HG03060 (cell line): ENCODE data around the gene S100A1.
"Not testable (repeated sequence)": the region's sequence is repeated elsewhere in the genome, so short reads cannot be mapped to it uniquely, and the experiment has no call there.

Experiments
- ATAC-seq: cut with Tn5 transposase; IDR thresholded peaks from one replicate; pipeline ENCODE4 v1.9.1; 2021; ENCODE audit warnings: low read depth, moderate number of reproducible peaks; ENCODE audit not compliant: unreplicated experiment

Gene S100A1

DNA sequence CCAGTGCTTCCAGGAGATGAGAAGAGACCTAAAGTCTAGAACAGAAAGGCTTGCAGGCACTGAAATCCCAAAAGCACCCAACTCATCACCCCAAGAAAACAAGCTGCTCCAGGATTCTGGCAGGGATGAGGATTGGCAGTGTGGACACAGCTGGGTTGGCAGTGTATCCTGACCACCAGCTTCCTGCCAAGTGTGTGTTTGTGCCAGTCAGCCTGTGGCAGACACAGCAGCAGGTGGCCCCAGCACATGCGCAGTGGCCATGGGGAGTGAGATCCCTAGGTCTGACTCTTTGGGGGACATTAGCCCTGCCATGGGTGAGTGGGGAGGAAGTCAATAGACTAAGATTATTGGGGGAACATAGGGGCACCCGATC lies 21.6 kb downstream of the S100A1 start:
- ATAC-seq: no peak

- ATAC-seq: no peak
Observed at GRCh38 chr1:153651771-153652170, 23.5 kb downstream of the S100A1 start.

DNA sequence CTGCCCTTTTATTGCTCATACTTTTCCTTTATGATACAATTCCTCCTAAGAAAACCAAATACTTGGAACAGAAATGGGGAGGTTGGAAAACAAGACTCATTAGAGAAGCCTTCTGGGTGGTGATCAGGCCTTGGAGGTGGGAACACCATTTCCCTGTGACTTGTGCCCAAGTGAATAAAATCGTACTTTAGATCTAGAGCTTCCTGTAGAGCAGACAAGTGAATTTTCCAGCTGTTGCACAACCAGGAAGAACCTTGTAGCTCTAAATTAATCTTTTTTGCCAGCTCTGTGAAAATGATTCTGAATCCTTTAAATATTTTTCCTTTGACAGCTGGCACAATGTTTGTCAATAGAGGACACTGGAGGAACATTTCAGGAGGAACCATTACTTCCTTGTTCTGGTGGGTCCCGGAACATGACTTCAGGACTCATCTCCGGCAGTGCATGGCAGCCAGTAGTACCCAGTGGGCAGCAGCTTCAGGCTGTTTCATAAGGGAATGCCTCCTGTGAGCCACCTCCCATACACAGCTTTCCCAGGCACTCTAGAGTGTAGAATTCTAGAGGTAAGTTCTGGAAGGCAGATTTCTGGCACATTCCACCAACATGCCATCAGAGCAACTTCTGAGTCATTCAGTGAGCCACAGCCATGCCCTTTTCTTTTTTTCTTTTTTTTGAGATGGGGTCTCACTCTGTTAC lies 24.7 kb downstream of the S100A1 start:
- no peak for ATAC-seq

DNA sequence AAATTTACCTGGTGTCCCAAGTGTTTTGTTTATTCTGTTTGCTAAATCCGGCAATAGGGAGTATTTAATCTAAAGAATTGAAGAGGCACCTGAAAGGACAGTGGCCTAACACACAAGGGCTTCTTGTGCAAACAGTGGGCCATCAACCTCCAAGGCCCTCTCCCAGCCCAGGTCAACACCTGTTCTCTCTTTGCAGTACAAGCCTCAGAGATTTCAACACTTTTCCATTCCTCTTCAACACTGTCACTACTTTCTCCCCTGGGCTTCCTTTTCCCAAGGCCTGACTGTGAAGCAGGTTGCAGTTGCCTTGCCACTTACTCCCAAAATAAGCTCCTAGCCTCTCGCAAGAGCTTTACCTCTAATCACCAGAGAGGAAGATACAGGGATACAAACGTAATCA lies 27.1 kb downstream of the S100A1 start:
- no peak for ATAC-seq

GRCh38 chr1:153658400-153659174 lies 30.4 kb downstream of the S100A1 start, which contains the start of gene SNAPIN:
TSS of gene SNAPIN (plus strand) at chr1:153658703. CDS start at chr1:153658744, 41 bp downstream.
- peak; percentile 51 for ATAC-seq

DNA sequence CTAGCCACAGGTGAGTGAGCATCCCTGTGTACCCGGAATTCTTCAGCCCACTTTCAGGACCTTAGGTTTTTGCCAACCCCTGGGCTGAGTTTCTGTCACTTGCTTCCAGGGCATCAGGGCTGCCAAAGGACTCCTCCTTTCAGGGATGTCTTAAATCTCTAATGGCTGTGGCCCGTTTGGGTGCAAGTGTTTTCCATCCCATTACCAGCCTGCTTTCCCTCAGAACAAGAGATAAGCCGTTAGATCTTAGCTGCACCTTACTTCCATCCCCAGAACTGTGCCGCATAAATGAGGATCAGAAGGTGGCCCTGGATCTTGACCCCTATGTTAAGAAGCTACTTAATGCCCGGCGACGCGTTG lies 30.9 kb downstream of the S100A1 start:
- ATAC-seq: no peak

DNA sequence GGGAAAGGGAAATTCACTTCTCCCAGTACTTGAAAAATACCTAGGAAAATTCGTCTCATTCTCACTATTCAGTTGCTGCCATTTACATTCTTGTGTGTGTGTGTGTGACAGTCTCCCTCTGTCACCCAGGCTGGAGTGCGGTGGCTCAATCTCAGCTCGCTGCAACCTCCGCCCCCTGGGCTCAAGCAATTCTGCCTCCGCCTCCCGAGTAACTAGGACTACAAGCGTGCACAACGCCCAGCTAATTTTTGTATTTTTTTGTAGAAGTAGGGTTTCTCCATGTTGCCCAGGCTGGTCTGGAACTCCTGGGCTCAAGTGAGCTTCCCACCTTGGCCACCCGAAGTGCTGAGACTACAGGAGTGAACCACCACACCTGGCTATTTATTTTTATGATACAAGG lies 31.4 kb downstream of the S100A1 start:
- no peak for ATAC-seq

DNA sequence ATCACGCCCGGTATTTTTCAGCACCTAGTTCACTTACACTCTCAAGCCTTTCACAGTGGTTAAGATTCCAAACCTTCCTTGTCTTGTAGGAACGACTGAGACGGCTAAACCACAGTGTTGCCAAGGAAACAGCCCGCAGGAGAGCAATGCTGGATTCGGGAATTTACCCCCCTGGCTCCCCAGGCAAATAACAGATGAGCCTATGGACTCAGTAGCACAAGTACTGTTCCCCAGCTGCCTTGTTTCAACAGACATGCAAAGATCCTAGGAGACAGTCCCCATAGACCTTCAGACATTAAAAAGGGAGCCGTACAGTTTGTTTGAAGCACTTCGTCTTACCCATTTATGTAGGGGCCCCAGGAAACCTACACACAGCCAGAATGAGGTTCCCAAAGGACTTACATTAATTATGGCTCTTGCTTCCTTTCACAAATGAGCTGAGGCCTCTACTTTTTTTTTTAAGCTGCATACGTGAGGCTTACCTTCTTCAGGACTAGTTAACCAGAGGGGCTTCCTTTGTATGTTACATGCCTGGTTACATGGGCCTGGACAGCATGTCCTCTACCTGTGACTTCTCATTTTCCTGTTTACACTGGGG lies 33.0 kb downstream of the S100A1 start:
- ATAC-seq: no peak

DNA sequence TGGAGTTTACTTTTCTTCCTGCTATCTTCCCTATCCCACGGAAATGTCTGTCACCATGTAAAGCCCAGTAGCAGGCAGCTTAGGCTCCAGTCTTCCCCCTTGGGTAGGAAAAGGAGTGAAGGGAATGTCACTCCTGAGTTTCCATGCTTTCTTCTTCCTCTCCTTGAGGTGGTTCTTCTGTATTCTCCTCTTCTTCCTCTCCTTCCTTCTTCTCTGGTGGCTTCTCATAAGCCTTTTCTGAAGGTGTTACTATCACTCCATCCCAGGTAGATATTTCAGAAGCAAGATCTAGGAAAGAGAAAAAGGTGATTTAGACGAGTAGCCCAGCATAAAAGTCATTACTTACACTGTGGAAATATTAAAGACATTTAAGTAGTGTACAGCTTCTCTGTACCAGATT lies 34.0 kb downstream of the S100A1 start:
- ATAC-seq: no peak

GRCh38 chr1:153663211-153663610 lies 35.0 kb downstream of the S100A1 start:
- ATAC-seq: no peak

- ATAC-seq: no peak
Observed at GRCh38 chr1:153667439-153667838, 39.2 kb downstream of the S100A1 start.

DNA sequence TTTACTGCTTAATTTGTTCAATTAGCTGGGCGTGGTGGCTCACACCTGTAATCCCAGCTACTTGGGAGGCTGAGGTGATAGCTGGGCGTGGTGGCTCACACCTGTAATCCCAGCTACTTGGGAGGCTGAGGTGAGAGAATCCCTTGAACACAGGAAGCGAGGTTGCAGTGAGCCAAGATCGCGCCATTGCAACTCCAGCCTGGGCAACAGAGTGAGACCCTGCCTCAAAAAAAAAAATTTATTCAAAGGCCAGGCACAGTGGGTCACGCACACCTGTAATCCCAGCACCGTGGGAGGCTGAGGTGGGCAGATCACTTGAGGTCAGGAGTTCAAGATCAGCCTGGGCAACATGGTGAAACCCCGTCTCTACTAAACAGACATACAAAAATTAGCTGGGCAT lies 40.4 kb downstream of the S100A1 start:
- ATAC-seq: not testable (repeated sequence)

- no peak for ATAC-seq
Observed at GRCh38 chr1:153669606-153670005, 41.4 kb downstream of the S100A1 start.

- no peak for ATAC-seq
Observed at GRCh38 chr1:153670257-153670858, 42.1 kb downstream of the S100A1 start.

DNA sequence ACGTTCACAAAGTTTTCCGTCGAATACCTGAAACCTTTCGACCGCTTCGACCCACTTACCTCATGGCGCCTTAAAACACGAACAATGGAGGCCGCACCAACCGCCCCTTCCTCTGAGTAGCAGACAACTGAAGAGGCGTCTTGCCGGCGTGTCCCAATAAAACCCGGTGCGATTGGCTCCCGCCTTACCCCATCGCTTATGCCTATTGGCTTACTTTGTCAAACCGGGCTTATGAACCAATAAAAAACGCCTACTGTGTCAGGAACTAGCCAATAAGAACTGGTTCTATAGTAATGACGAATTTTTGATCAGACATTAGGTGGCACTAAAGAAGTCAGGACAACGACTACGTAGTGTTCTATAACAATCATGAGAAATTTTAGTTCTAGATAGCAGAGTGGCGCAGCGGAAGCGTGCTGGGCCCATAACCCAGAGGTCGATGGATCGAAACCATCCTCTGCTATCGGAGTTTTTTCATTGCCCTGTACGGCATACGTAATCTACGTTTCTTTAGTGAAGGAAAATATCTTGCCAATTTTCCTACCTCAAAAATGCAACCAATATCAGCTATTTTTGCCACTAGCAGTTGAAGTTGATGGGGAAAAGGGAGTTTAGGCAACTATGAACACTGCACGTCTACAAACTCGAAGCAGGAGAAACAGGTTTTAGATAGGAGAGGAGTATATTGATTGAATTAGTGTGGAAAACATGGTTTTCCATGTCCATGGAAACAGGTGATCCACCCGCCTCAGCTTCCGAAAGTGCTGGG lies 42.8 kb downstream of the S100A1 start, which contains the start of gene ILF2:
Gene ILF2, minus strand, starts transcription at position 135 of the 769 bp plus-strand sequence. Its CDS starts 71 bp downstream, at position 64.
- ATAC-seq: peak; percentile 94

- not testable (repeated sequence) for ATAC-seq
Observed at GRCh38 chr1:153671628-153672353, 43.6 kb downstream of the S100A1 start.

GRCh38 chr1:153673511-153673910 lies 45.3 kb downstream of the S100A1 start:
- ATAC-seq: no peak

- no peak for ATAC-seq
Observed at GRCh38 chr1:153677718-153678518, 49.7 kb downstream of the S100A1 start.
